Endothelial cell of umbilical vein (primary cell): ENCODE measurements around the gene HTT. TPM values are rescaled to one million over a fixed set of nuclear protein-coding genes. Genes with fewer than 3 reads are reported as not detected.

Experiments used
- Bru-seq: library from RNA; stranded (reverse); fragments of 400-500 nt; gene quantifications from one replicate; lab custom pipeline; 2021; lab: Mats Ljungman, UMichigan
- BruChase-seq, 2 experiments: library from RNA; stranded (reverse); fragments of 400-500 nt; gene quantifications; one replicate each; lab custom pipeline; 2021; lab: Mats Ljungman, UMichigan
- BruUV-seq: library from RNA; stranded (reverse); fragments of 400-500 nt; replicated peaks from 2 replicates; lab custom pipeline; 2021; lab: Mats Ljungman, UMichigan
- CTCF ChIA-PET: fragments of 300-600, 350-600 bp; sonication (Branson Sonifier 250); formaldehyde crosslinking; loops from one replicate; lab custom pipeline; 2021; ENCODE audit warnings: antibody characterized with exemption, inconsistent platforms; lab: Charles Lee
- POLR2A ChIA-PET: fragments of 300-600, 350-600 bp; sonication (Branson Sonifier 250); formaldehyde crosslinking; loops from one replicate; lab custom pipeline; 2021; ENCODE audit warnings: antibody characterized with exemption, inconsistent platforms; lab: Charles Lee
- DNase-seq: peaks from one replicate; pipeline ENCODE4 v3.0.0-alpha.2; 2011; ENCODE audit warnings: low read depth, low spot score
- FAIRE-seq: peaks from 2 replicates; lab custom pipeline; 2011; peaks lifted over from hg19 to GRCh38; lab: Jason Lieb, UNC
- H2AFZ ChIP-seq: 2 replicates; pipeline ENCODE4 v1.6.0; 2012; ENCODE audit warnings: low read depth, low read length, control low read depth, inconsistent platforms
- H3K27ac ChIP-seq: 2 replicates; pipeline ENCODE4 v1.5.1; 2011; ENCODE audit warnings: low read depth, mild to moderate bottlenecking, control low read depth, low read length, moderate library complexity; ENCODE audit not compliant: insufficient read depth
- H3K27me3 ChIP-seq, 2 experiments: 2 replicates each; pipeline versions ENCODE4 v1.6.0 to v1.6.1; 2011; ENCODE audit warnings: low read length in 2 of 2, mixed read lengths in 1 of 2; ENCODE audit not compliant: control insufficient read depth in 2 of 2, insufficient read depth in 2 of 2
- H3K36me3 ChIP-seq, 2 experiments: 2 replicates in 1 of 2; 3 replicates in 1 of 2; pipeline ENCODE4 v1.5.1; 2011; ENCODE audit warnings: low read length in 2 of 2, mild to moderate bottlenecking in 1 of 2, moderate library complexity in 1 of 2; ENCODE audit not compliant: control insufficient read depth in 2 of 2, insufficient read depth in 2 of 2; ENCODE audit errors: extremely low read depth in 1 of 2
- H3K4me1 ChIP-seq: 3 replicates; pipeline ENCODE4 v1.5.1; 2011; ENCODE audit warnings: mild to moderate bottlenecking, low read length; ENCODE audit not compliant: control insufficient read depth, insufficient read depth; ENCODE audit errors: extremely low read depth
- H3K4me2 ChIP-seq: 2 replicates; pipeline ENCODE4 v1.6.1; 2011; ENCODE audit warnings: low read length, control low read depth, mixed read lengths; ENCODE audit not compliant: insufficient read depth
- H3K4me3 ChIP-seq, 3 experiments: fragments of 200-600 bp in 1 of 3; sonication (generic), shearing (Covaris generic) in 1 of 3; replicated peaks in 1 of 3; 2 replicates each; pipeline ENCODE4 v1.5.1; 2011 to 2016; ENCODE audit warnings: control low read depth in 3 of 3, low read length in 3 of 3, mild to moderate bottlenecking in 2 of 3, inconsistent platforms in 1 of 3, low read depth in 1 of 3, moderate library complexity in 1 of 3; ENCODE audit not compliant: insufficient read depth in 1 of 3
- H3K79me2 ChIP-seq: 2 replicates; pipeline ENCODE4 v1.6.0; 2012; ENCODE audit warnings: low read length, inconsistent platforms; ENCODE audit not compliant: control insufficient read depth, insufficient read depth
- H3K9ac ChIP-seq: replicated peaks from 2 replicates; pipeline ENCODE3; 2011; ENCODE audit warnings: low read length, control low read depth; ENCODE audit not compliant: insufficient read depth; ENCODE audit errors: extremely low read depth
- H3K9me1 ChIP-seq: replicated peaks from 3 replicates; pipeline ENCODE4 v1.6.0; 2011; ENCODE audit warnings: mild to moderate bottlenecking, low read length; ENCODE audit not compliant: control insufficient read depth, insufficient read depth; ENCODE audit errors: extremely low read depth
- H3K9me3 ChIP-seq: replicated peaks from 2 replicates; pipeline ENCODE4 v1.5.1; 2012; ENCODE audit warnings: low read length, inconsistent platforms; ENCODE audit not compliant: control insufficient read depth, insufficient read depth
- H4K20me1 ChIP-seq: replicated peaks from 2 replicates; pipeline ENCODE3; 2011; ENCODE audit warnings: mild to moderate bottlenecking, low read length; ENCODE audit not compliant: control insufficient read depth, insufficient read depth; ENCODE audit errors: extremely low read depth
- CTCF ChIP-seq, 2 donors: IDR thresholded peaks; 1 replicate in 1 of 2; 2 replicates in 1 of 2; pipeline ENCODE4 v1.5.1; 2011; ENCODE audit warnings: low read length in 2 of 2, mild to moderate bottlenecking in 2 of 2, moderate library complexity in 2 of 2, control low read depth in 1 of 2, inconsistent platforms in 1 of 2, low read depth in 1 of 2; ENCODE audit not compliant: insufficient read depth in 1 of 2; ENCODE audit errors: extremely low read depth in 1 of 2
- EZH2 ChIP-seq: IDR thresholded peaks from 2 replicates; pipeline ENCODE4 v1.6.1; 2012; ENCODE audit warnings: borderline replicate concordance, low read depth, mild to moderate bottlenecking, moderate library complexity, low read length, inconsistent platforms; ENCODE audit not compliant: severe bottlenecking
- FOS ChIP-seq: IDR thresholded peaks from 2 replicates; pipeline ENCODE4 v1.6.1; 2011; ENCODE audit warnings: mild to moderate bottlenecking, low read length, moderate library complexity, borderline replicate concordance; ENCODE audit not compliant: insufficient read depth
- GATA2 ChIP-seq: IDR thresholded peaks from 2 replicates; pipeline ENCODE4 v1.7.0; 2011; ENCODE audit warnings: low read depth, mild to moderate bottlenecking, moderate library complexity, mixed read lengths, low read length; ENCODE audit not compliant: insufficient read length, insufficient read depth
- JUN ChIP-seq: IDR thresholded peaks from 2 replicates; pipeline ENCODE4 v1.6.1; 2011; ENCODE audit warnings: borderline replicate concordance, low read depth; ENCODE audit not compliant: insufficient read length, insufficient read depth
- MAX ChIP-seq: IDR thresholded peaks from 2 replicates; pipeline ENCODE4 v1.6.1; 2011; ENCODE audit not compliant: insufficient read depth, insufficient read length
- MYC ChIP-seq: IDR thresholded peaks from one replicate; pipeline ENCODE4 v1.6.1; 2011; ENCODE audit warnings: mild to moderate bottlenecking, low read depth, low read length
- POLR2A ChIP-seq: IDR thresholded peaks from 2 replicates; pipeline ENCODE4 v1.6.1; 2012; ENCODE audit warnings: low read depth, mild to moderate bottlenecking, control low read depth, low read length
- POLR2AphosphoS5 ChIP-seq: IDR thresholded peaks from 2 replicates; pipeline ENCODE4 v1.6.1; 2012; ENCODE audit warnings: low read depth, mild to moderate bottlenecking, control low read depth, low read length, moderate library complexity; ENCODE audit not compliant: insufficient read depth
- dilution Hi-C: fragments of 300-500 bp; cut with MboI; formaldehyde crosslinking; loops from one replicate; pipeline ENCODE4 v1.15.0; 2019; ENCODE audit warnings: low sequenced_read_pairs; ENCODE audit not compliant: extremely low pct_ligation_motif_present
- intact Hi-C: fragments of 100-400 bp; cut with micrococcal nuclease; formaldehyde crosslinking; loops from one replicate; pipeline ENCODE4 v1.10.0; 2022
- long read RNA-seq: library from polyadenylated mRNA; stranded (forward); transcript quantifications from one replicate; pipeline ENCODE4 v2.0.0, GENCODE V29; 2021
- polyA minus RNA-seq, 3 experiments: library from RNA; depleted of rRNA, polyadenylated mRNA; stranded (reverse); fragments of >200 nt; gene quantifications; 1 replicate in 1 of 3; 2 replicates in 2 of 3; pipeline ENCODE4 v1.2.3, GENCODE V29; 2011
- polyA plus RNA-seq, 4 experiments: library from polyadenylated mRNA; depleted of rRNA in 3 of 4; stranded (reverse) in 3 of 4; unstranded in 1 of 4; fragments of >200 nt; gene quantifications; 2 replicates each; pipeline versions ENCODE4 v1.2.1 to v1.2.3, GENCODE V29; 2011 to 2012; ENCODE audit warnings: missing spikeins in 1 of 4
- total RNA-seq: library from RNA; stranded (reverse); gene quantifications from 2 replicates; pipeline ENCODE4 v1.2.3, GENCODE V29; 2021

HTT gene
- total RNA-seq (61.2 and 63.2 TPM in 2 replicates), polyA plus RNA-seq (13.4 and 15.7 TPM in 2 replicates), polyA minus RNA-seq (126 and 128 TPM in 2 replicates), Bru-seq, nascent RNA (percentile 79 among the genes with signal in this experiment), BruChase-seq, experiment 1, labeled RNA remaining after a 6-hour chase (percentile 79 among the genes with signal in this experiment), BruChase-seq, experiment 2, labeled RNA remaining after a 2-hour chase (percentile 82 among the genes with signal in this experiment)
- 12.9 and 14.5 TPM in 2 replicates for polyA plus RNA-seq (2011; cell fraction: cytosol; rRNA removed)
- polyA plus RNA-seq (2011; cell fraction: nucleus; rRNA removed), result 71.6 and 77.5 TPM in 2 replicates
- polyA plus RNA-seq (2012), result 19.8 and 30.9 TPM in 2 replicates
- 55.3 TPM for polyA minus RNA-seq (2011; cell fraction: cytosol; rRNA and poly(A)+ RNA removed)
- 139 and 197 TPM in 2 replicates for polyA minus RNA-seq (2011; cell fraction: nucleus; rRNA and poly(A)+ RNA removed)
- long read RNA-seq, partial matches to known transcripts, result 14 of 22 reads
- long read RNA-seq, other reads (novel, unspliced or antisense), result 8 of 22 reads

DNA sequence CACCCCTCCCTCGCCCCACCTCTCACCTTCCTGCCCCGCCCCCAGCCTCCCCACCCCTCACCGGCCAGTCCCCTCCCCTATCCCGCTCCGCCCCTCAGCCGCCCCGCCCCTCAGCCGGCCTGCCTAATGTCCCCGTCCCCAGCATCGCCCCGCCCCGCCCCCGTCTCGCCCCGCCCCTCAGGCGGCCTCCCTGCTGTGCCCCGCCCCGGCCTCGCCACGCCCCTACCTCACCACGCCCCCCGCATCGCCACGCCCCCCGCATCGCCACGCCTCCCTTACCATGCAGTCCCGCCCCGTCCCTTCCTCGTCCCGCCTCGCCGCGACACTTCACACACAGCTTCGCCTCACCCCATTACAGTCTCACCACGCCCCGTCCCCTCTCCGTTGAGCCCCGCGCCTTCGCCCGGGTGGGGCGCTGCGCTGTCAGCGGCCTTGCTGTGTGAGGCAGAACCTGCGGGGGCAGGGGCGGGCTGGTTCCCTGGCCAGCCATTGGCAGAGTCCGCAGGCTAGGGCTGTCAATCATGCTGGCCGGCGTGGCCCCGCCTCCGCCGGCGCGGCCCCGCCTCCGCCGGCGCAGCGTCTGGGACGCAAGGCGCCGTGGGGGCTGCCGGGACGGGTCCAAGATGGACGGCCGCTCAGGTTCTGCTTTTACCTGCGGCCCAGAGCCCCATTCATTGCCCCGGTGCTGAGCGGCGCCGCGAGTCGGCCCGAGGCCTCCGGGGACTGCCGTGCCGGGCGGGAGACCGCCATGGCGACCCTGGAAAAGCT is at the start of gene HTT, which contains the start of gene HTT-AS:
Gene HTT, plus strand, starts transcription at position 604 of the 768 bp plus-strand sequence. Its CDS starts 145 bp downstream, at position 749.
Gene HTT-AS, minus strand, starts transcription at position 461 of the 768 bp plus-strand sequence.
- H3K4me1 ChIP-seq, result peaks cover 13% of the 10 kb centered on the region
- H3K27me3 ChIP-seq, result no peaks in the 10 kb centered on the region
- no peaks in the 10 kb centered on the region for H3K9me3 ChIP-seq
- DNase-seq, result peak; percentile 97
- H3K4me2 ChIP-seq, result peak within 1 kb of the TSS; percentile 100
- no peaks in the 10 kb centered on the region for H3K36me3 ChIP-seq
- peak within 1 kb of the TSS; percentile 92 for H3K9ac ChIP-seq
- FAIRE-seq, result peak; percentile 83
- ChIA-PET POLR2A (no interaction called here), CTCF (interaction anchor here (0.6 to 1.5 kb wide), 2 partner anchors 62 to 401 kb away, joined by 3 to 6 read pairs; no protein-coding TSS in a partner anchor)
- H3K79me2 ChIP-seq, result peaks cover 31% of the 10 kb centered on the region
- dilution Hi-C loops, result no loop called here
- peak within 1 kb of the TSS; percentile 100 for H2AFZ ChIP-seq
- no peaks in the 10 kb centered on the region for H3K9me1 ChIP-seq
- peak within 1 kb of the TSS; percentile 64 to 86 (median 79) for H3K4me3 ChIP-seq
- peak within 1 kb of the TSS; percentile 78 for H3K27ac ChIP-seq
- TF ChIP-seq GATA2 (no peak), POLR2AphosphoS5 (peak; percentile 77), POLR2A (peak; percentile 70), MAX (no peak), JUN (no peak), EZH2 (no peak), FOS (no peak), MYC (no peak), CTCF (IDR thresholded peaks at IDR 0.05; ENCODE audit: extremely low read depth in 1 of 2, insufficient read depth in 1 of 2, low read depth in 1 of 2, low read length in 2 of 2) (peak in 1 of 2 donors; percentile 13)
- peaks cover 5% of the 10 kb centered on the region for H4K20me1 ChIP-seq
- no TSS peak for BruUV-seq
- intact Hi-C loops, result loop anchor here (5.0 kb wide), 1 partner anchor 218 kb away; the partner anchor contains the start of gene RGS12
